IMR-90 (cell line): ENCODE data around the gene FKTN. TPM values are rescaled to one million over a fixed set of nuclear protein-coding genes. Genes with fewer than 3 reads are reported as not detected.

Experiments
- ATAC-seq: fragments of 200-7000 bp; cut with Tn5 transposase; 2 replicates; pipeline ENCODE4 v1.9.1; 2020; ENCODE audit warnings: low read depth, mild to moderate bottlenecking, moderate library complexity
- Bru-seq: library from RNA; stranded (reverse); fragments of 400-500 nt; gene quantifications from one replicate; lab custom pipeline; 2021; lab: Mats Ljungman, UMichigan
- BruChase-seq, 2 experiments: library from RNA; stranded (reverse); fragments of 400-500 nt; gene quantifications; one replicate each; lab custom pipeline; 2021; lab: Mats Ljungman, UMichigan
- BruUV-seq: library from RNA; stranded (reverse); fragments of 400-500 nt; replicated peaks from 2 replicates; lab custom pipeline; 2021; lab: Mats Ljungman, UMichigan
- CTCF ChIA-PET: fragments of 300-600 bp; formaldehyde crosslinking; extraction: SDS; loops from one replicate; lab custom pipeline; 2021; ENCODE audit warnings: antibody characterized with exemption; lab: Yijun Ruan, JAX
- POLR2A ChIA-PET: fragments of 300-600 bp; sonication (Branson Sonifier 250); formaldehyde crosslinking; loops from one replicate; lab custom pipeline; 2022; ENCODE audit warnings: antibody characterized with exemption; ENCODE audit not compliant: unreplicated experiment; lab: Charles Lee
- DNase-seq: peaks from one replicate; pipeline ENCODE4 v3.0.0; 2013
- H2AFZ ChIP-seq: replicated peaks from 2 replicates; pipeline ENCODE3; 2013; ENCODE audit warnings: low read length, mild to moderate bottlenecking; ENCODE audit not compliant: poor library complexity
- H2AK5ac ChIP-seq: 2 replicates; pipeline ENCODE4 v1.6.1; 2013; ENCODE audit warnings: low read depth, low read length, inconsistent platforms
- H2AK9ac ChIP-seq: replicated peaks from 2 replicates; pipeline ENCODE3; 2013; ENCODE audit warnings: mild to moderate bottlenecking, low read depth, low read length, moderate library complexity; ENCODE audit not compliant: poor library complexity
- H2BK120ac ChIP-seq: 2 replicates; pipeline ENCODE4 v1.6.1; 2013; ENCODE audit warnings: low read depth, low read length, inconsistent platforms
- H2BK15ac ChIP-seq: 3 replicates; pipeline ENCODE4 v1.6.1; 2013; ENCODE audit warnings: low read depth, low read length, inconsistent platforms
- H2BK20ac ChIP-seq: 2 replicates; pipeline ENCODE4 v1.6.1; 2013; ENCODE audit warnings: low read depth, mild to moderate bottlenecking, inconsistent platforms, low read length, moderate library complexity
- H2BK5ac ChIP-seq: 2 replicates; pipeline ENCODE4 v1.6.1; 2013; ENCODE audit warnings: mild to moderate bottlenecking, low read depth, low read length, inconsistent platforms; ENCODE audit not compliant: poor library complexity, severe bottlenecking
- H3K14ac ChIP-seq: replicated peaks from 2 replicates; pipeline ENCODE4 v1.6.1; 2013; ENCODE audit warnings: low read depth, low read length, inconsistent platforms
- H3K18ac ChIP-seq: 2 replicates; pipeline ENCODE4 v1.6.1; 2013; ENCODE audit warnings: low read depth, low read length, control low read depth
- H3K23ac ChIP-seq: 2 replicates; pipeline ENCODE4 v1.6.1; 2013; ENCODE audit warnings: low read depth, low read length, inconsistent platforms
- H3K27ac ChIP-seq: 2 replicates; pipeline ENCODE4 v1.5.1; 2013; ENCODE audit warnings: mild to moderate bottlenecking, control low read depth, low read length; ENCODE audit not compliant: insufficient read depth
- H3K27me3 ChIP-seq: 2 replicates; pipeline ENCODE4 v1.6.1; 2013; ENCODE audit warnings: low read length; ENCODE audit not compliant: control insufficient read depth, insufficient read depth
- H3K36me3 ChIP-seq: 2 replicates; pipeline ENCODE4 v1.6.1; 2013; ENCODE audit warnings: low read length, mixed read lengths; ENCODE audit not compliant: control insufficient read depth, insufficient read depth
- H3K4ac ChIP-seq: 2 replicates; pipeline ENCODE4 v1.6.1; 2013; ENCODE audit warnings: low read depth, low read length, inconsistent platforms
- H3K4me1 ChIP-seq: 2 replicates; pipeline ENCODE4 v1.6.1; 2013; ENCODE audit warnings: low read length, mixed read lengths; ENCODE audit not compliant: control insufficient read depth, insufficient read depth
- H3K4me2 ChIP-seq: 2 replicates; pipeline ENCODE4 v1.6.1; 2013; ENCODE audit warnings: low read depth, mild to moderate bottlenecking, control low read depth, low read length, moderate library complexity
- H3K4me3 ChIP-seq: 2 replicates; pipeline ENCODE4 v1.5.1; 2013; ENCODE audit warnings: low read depth, mild to moderate bottlenecking, control low read depth, low read length, moderate library complexity; ENCODE audit not compliant: insufficient read depth
- H3K56ac ChIP-seq: 2 replicates; pipeline ENCODE4 v1.6.1; 2013; ENCODE audit warnings: low read length, inconsistent platforms; ENCODE audit not compliant: insufficient read depth; ENCODE audit errors: extremely low read depth
- H3K79me1 ChIP-seq, 2 experiments: 2 replicates each; pipeline ENCODE4 v1.6.1; 2013; ENCODE audit warnings: low read length in 2 of 2, inconsistent platforms in 1 of 2, low read depth in 1 of 2
- H3K9ac ChIP-seq: 2 replicates; pipeline ENCODE4 v1.6.1; 2013; ENCODE audit warnings: low read depth, low read length, control low read depth
- H3K9me1 ChIP-seq: 2 replicates; pipeline ENCODE4 v1.6.1; 2013; ENCODE audit warnings: low read length, inconsistent platforms; ENCODE audit not compliant: insufficient read depth
- H3K9me3 ChIP-seq: 2 replicates; pipeline ENCODE4 v1.6.1; 2013; ENCODE audit warnings: low read length; ENCODE audit not compliant: control insufficient read depth, insufficient read depth
- H4K20me1 ChIP-seq: 2 replicates; pipeline ENCODE4 v1.6.1; 2013; ENCODE audit warnings: low read length, inconsistent platforms; ENCODE audit not compliant: insufficient read depth
- H4K5ac ChIP-seq: 2 replicates; pipeline ENCODE4 v1.6.1; 2013; ENCODE audit warnings: mild to moderate bottlenecking, low read depth, low read length, control low read depth
- H4K8ac ChIP-seq, 2 experiments: 2 replicates each; pipeline ENCODE4 v1.6.1; 2013; ENCODE audit warnings: low read depth in 2 of 2, low read length in 2 of 2, control low read depth in 1 of 2, inconsistent platforms in 1 of 2
- H4K91ac ChIP-seq: 2 replicates; pipeline ENCODE4 v1.6.1; 2013; ENCODE audit warnings: low read depth, low read length, inconsistent platforms; ENCODE audit not compliant: insufficient read depth
- CHD1 ChIP-seq: IDR thresholded peaks from 2 replicates; pipeline ENCODE4 v1.6.1; 2012; ENCODE audit warnings: low read depth, low read length, improper control_type of control experiment
- FOS ChIP-seq: fragments of 150-350 bp; IDR thresholded peaks from 2 replicates; pipeline ENCODE4 v1.6.1; 2016; ENCODE audit warnings: low read depth, low read length
- MAFK ChIP-seq: IDR thresholded peaks from 2 replicates; pipeline ENCODE4 v1.6.1; 2012; ENCODE audit warnings: low read depth, low read length, improper control_type of control experiment
- MAZ ChIP-seq: IDR thresholded peaks from 2 replicates; pipeline ENCODE4 v1.6.1; 2012; ENCODE audit warnings: low read depth, mild to moderate bottlenecking, low read length, improper control_type of control experiment, moderate library complexity, borderline replicate concordance
- MXI1 ChIP-seq: IDR thresholded peaks from 2 replicates; pipeline ENCODE4 v1.6.1; 2012; ENCODE audit warnings: low read depth, mild to moderate bottlenecking, low read length, moderate library complexity, borderline replicate concordance
- POLR2A ChIP-seq: IDR thresholded peaks from 2 replicates; pipeline ENCODE4 v1.6.1; 2012; ENCODE audit warnings: mild to moderate bottlenecking, low read depth, low read length
- RCOR1 ChIP-seq: IDR thresholded peaks from 2 replicates; pipeline ENCODE4 v1.6.1; 2012; ENCODE audit warnings: mild to moderate bottlenecking, low read length, improper control_type of control experiment; ENCODE audit not compliant: insufficient replicate concordance
- RFX5 ChIP-seq: IDR thresholded peaks from 2 replicates; pipeline ENCODE4 v1.8.0; 2012; ENCODE audit warnings: low read depth, mild to moderate bottlenecking, low read length, moderate library complexity
- WGBS, 2 experiments: methylation state at CpG; one replicate each; pipeline versions ENCODE4 v1.1.5 to v1.1.7; 2013; ENCODE audit warnings: missing lambda C conversion rate in 2 of 2; ENCODE audit not compliant: insufficient read length in 1 of 2; ENCODE audit errors: extremely low coverage in 2 of 2; 5-methylcytosine and 5-hydroxymethylcytosine counted together
- dilution Hi-C: fragments of 300-500 bp; cut with HindIII; formaldehyde crosslinking; loops from one replicate; pipeline ENCODE4 v1.14.3; 2018; ENCODE audit warnings: low sequenced_read_pairs; ENCODE audit not compliant: unreplicated experiment
- in situ Hi-C: fragments of 300-500 bp; cut with MboI; formaldehyde crosslinking; loops from 3 replicates; pipeline ENCODE4 v1.14.3; 2019; ENCODE audit warnings: low sequenced_read_pairs, inconsistent platforms, mixed read lengths
- intact Hi-C: fragments of 100-400 bp; cut with micrococcal nuclease; formaldehyde crosslinking; loops from 2 replicates; pipeline ENCODE4 v1.10.0; 2022
- long read RNA-seq: library from polyadenylated mRNA; unstranded; transcript quantifications from one replicate; pipeline ENCODE4 v2.0.0, GENCODE V29; 2021; ENCODE audit not compliant: unreplicated experiment
- polyA plus RNA-seq, 3 experiments: library from polyadenylated mRNA; depleted of rRNA; stranded (reverse); fragments of >200 nt; gene quantifications; 2 replicates each; pipeline ENCODE4 v1.2.3, GENCODE V29; 2012; ENCODE audit warnings: low replicate concordance in 1 of 3
- total RNA-seq: library from RNA; depleted of rRNA; stranded (reverse); fragments of >200 nt; gene quantifications from 2 replicates; pipeline ENCODE4 v1.2.3, GENCODE V29; 2012; rRNA removed
- TF ChIP-seq, protein P1 (sequence below): fragments of 150-350 bp; IDR thresholded peaks from 2 replicates; pipeline ENCODE4 v1.6.1; 2016; ENCODE audit warnings: low read depth, mild to moderate bottlenecking, low read length, moderate library complexity, borderline replicate concordance
- TF ChIP-seq, protein P2 (sequence below): fragments of 150-350 bp; IDR thresholded peaks from 2 replicates; pipeline ENCODE4 v1.6.1; 2017; ENCODE audit warnings: mild to moderate bottlenecking, antibody characterized with exemption, low read length, low read depth
- TF ChIP-seq, protein P3 (sequence below): conservative IDR thresholded peaks from 2 replicates; pipeline ENCODE4 v1.5.1; 2012; ENCODE audit warnings: mild to moderate bottlenecking, low read depth, low read length, improper control_type of control experiment

FKTN gene
- total RNA-seq: 20.3 and 23.9 TPM in 2 replicates
- 6.8 and 8.6 TPM in 2 replicates for polyA plus RNA-seq (2012; rRNA removed)
- polyA plus RNA-seq (2012; cell fraction: cytosol; rRNA removed): 1.5 and 2.7 TPM in 2 replicates
- polyA plus RNA-seq (2012; cell fraction: nucleus; rRNA removed; ENCODE audit: low replicate concordance): 2.6 and 13.8 TPM in 2 replicates
- Bru-seq, nascent RNA: percentile 65 among the genes with signal in this experiment
- BruChase-seq, experiment 1, labeled RNA remaining after a 6-hour chase: percentile 65 among the genes with signal in this experiment
- BruChase-seq, experiment 2, labeled RNA remaining after a 2-hour chase: percentile 64 among the genes with signal in this experiment
- long read RNA-seq, partial matches to known transcripts: 2 of 19 reads
- long read RNA-seq, other reads (novel, unspliced or antisense): 14 of 19 reads

DNA sequence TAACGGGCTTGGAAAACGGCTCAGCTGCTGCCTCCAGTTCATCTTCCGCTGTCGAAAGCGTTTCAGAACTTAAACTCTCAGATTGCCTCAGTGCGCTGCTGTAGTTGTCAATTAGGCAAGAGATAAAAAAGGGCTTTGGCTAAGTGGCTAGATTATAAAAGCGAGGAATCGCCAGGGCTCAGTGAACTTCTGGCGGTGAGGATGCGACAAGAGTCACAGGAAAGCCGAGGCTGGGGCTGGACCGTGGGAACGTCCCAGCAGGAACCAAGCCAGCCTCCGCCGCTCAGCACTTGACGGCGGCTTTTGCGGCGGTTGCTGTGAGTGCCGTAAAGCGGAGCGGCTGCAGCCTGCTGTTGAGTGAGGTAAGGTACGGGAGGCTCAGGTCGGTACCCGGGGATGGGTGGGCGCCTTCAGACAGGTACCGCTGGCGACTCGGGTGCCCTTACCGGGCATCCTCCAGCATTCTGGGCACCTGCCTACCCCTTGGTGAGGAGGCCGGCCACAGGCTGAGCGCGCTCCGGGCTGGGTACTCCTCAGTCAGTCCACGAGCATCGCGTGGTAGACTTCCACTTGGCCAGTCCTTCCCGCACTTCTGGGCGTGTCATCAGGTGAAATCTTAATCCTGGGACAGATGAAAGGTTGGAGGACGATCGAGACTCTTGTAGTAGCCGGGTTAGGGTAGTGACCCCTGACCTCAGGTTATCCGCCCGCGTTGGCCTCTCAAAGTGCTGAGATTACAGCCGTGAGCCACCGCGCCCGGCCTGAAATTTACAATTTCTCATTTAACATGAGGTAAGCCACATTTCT lies at the start of gene FKTN:
FKTN (plus strand) TSS at position 328 of the 807 bp plus-strand sequence. CDS start 16,902 bp downstream, outside the sequence.
- Histone ChIP-seq H3K4me3 (peak within 1 kb of the TSS; percentile 97), H3K79me1 (peaks cover 10 to 13% of the 10 kb centered on the region in 2 experiments), H4K20me1 (no peaks in the 10 kb centered on the region), H2BK15ac (no peak within 1 kb of the TSS), H3K9me3 (peaks cover 2% of the 10 kb centered on the region), H2BK120ac (peak within 1 kb of the TSS; percentile 29; the same call in 1 of the 2 replicates), H3K4ac (peak within 1 kb of the TSS; percentile 86), H3K4me2 (peak within 1 kb of the TSS; percentile 91), H3K14ac (peak within 1 kb of the TSS; percentile 94), H3K4me1 (no peaks in the 10 kb centered on the region), H3K56ac (peak within 1 kb of the TSS; percentile 56), H3K9ac (peak within 1 kb of the TSS; percentile 83), H4K91ac (peak within 1 kb of the TSS; percentile 31; the same call in 1 of the 2 replicates), H2AK5ac (no peak within 1 kb of the TSS), H2BK5ac (peak within 1 kb of the TSS; percentile 32), H2AK9ac (peak within 1 kb of the TSS; percentile 86), H3K27ac (peak within 1 kb of the TSS; percentile 56), H3K36me3 (peaks cover 1% of the 10 kb centered on the region; the same call in 1 of the 2 replicates), H2AFZ (peak within 1 kb of the TSS; percentile 97), H3K27me3 (no peaks in the 10 kb centered on the region), H2BK20ac (no peak within 1 kb of the TSS), H3K18ac (peak within 1 kb of the TSS; percentile 31; the same call in 1 of the 2 replicates), H4K5ac (peak within 1 kb of the TSS; percentile 85), H4K8ac (peak within 1 kb of the TSS; percentile 48 to 94), H3K9me1 (no peaks in the 10 kb centered on the region), H3K23ac (peak within 1 kb of the TSS; percentile 88; the same call in 1 of the 2 replicates)
- ATAC-seq (peak; percentile 97), DNase-seq (peak; percentile 81)
- in situ Hi-C loops: no loop called here
- dilution Hi-C loops: no loop called here
- POLR2A ChIA-PET: no interaction called here
- CTCF ChIA-PET: no interaction called here
- 0% methylated on average over 15 of the region's 49 CpGs; no CpG with 5 or more reads in 1 of the 2 experiments for WGBS, 2 experiments
- intact Hi-C loops: loop anchor here (1.0 to 5.0 kb wide), 2 partner anchors 106 to 132 kb away; no protein-coding TSS in a partner anchor
- no TSS peak for BruUV-seq
- TF ChIP-seq, protein P1, sequence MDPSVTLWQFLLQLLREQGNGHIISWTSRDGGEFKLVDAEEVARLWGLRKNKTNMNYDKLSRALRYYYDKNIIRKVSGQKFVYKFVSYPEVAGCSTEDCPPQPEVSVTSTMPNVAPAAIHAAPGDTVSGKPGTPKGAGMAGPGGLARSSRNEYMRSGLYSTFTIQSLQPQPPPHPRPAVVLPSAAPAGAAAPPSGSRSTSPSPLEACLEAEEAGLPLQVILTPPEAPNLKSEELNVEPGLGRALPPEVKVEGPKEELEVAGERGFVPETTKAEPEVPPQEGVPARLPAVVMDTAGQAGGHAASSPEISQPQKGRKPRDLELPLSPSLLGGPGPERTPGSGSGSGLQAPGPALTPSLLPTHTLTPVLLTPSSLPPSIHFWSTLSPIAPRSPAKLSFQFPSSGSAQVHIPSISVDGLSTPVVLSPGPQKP: no peak
- TF ChIP-seq MAZ (no peak), FOS (no peak), RCOR1 (no peak), CHD1 (no peak), RFX5 (no peak), POLR2A (no peak; the same call in 1 of the 2 replicates), MAFK (no peak), MXI1 (no peak)
- TF ChIP-seq, protein P2, sequence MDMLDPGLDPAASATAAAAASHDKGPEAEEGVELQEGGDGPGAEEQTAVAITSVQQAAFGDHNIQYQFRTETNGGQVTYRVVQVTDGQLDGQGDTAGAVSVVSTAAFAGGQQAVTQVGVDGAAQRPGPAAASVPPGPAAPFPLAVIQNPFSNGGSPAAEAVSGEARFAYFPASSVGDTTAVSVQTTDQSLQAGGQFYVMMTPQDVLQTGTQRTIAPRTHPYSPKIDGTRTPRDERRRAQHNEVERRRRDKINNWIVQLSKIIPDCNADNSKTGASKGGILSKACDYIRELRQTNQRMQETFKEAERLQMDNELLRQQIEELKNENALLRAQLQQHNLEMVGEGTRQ: no peak
- TF ChIP-seq, protein P3, sequence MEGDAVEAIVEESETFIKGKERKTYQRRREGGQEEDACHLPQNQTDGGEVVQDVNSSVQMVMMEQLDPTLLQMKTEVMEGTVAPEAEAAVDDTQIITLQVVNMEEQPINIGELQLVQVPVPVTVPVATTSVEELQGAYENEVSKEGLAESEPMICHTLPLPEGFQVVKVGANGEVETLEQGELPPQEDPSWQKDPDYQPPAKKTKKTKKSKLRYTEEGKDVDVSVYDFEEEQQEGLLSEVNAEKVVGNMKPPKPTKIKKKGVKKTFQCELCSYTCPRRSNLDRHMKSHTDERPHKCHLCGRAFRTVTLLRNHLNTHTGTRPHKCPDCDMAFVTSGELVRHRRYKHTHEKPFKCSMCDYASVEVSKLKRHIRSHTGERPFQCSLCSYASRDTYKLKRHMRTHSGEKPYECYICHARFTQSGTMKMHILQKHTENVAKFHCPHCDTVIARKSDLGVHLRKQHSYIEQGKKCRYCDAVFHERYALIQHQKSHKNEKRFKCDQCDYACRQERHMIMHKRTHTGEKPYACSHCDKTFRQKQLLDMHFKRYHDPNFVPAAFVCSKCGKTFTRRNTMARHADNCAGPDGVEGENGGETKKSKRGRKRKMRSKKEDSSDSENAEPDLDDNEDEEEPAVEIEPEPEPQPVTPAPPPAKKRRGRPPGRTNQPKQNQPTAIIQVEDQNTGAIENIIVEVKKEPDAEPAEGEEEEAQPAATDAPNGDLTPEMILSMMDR: no peak
